ENCODE data around the gene NKX1-1. TPM values are rescaled to one million over a fixed set of nuclear protein-coding genes. Genes with fewer than 3 reads are reported as not detected.
A peak's percentile ranks its signal among the peaks of the same experiment; 100 is the strongest.

NKX1-1 gene
- total RNA-seq, 2 donors from 2014 or later: not detected

DNA sequence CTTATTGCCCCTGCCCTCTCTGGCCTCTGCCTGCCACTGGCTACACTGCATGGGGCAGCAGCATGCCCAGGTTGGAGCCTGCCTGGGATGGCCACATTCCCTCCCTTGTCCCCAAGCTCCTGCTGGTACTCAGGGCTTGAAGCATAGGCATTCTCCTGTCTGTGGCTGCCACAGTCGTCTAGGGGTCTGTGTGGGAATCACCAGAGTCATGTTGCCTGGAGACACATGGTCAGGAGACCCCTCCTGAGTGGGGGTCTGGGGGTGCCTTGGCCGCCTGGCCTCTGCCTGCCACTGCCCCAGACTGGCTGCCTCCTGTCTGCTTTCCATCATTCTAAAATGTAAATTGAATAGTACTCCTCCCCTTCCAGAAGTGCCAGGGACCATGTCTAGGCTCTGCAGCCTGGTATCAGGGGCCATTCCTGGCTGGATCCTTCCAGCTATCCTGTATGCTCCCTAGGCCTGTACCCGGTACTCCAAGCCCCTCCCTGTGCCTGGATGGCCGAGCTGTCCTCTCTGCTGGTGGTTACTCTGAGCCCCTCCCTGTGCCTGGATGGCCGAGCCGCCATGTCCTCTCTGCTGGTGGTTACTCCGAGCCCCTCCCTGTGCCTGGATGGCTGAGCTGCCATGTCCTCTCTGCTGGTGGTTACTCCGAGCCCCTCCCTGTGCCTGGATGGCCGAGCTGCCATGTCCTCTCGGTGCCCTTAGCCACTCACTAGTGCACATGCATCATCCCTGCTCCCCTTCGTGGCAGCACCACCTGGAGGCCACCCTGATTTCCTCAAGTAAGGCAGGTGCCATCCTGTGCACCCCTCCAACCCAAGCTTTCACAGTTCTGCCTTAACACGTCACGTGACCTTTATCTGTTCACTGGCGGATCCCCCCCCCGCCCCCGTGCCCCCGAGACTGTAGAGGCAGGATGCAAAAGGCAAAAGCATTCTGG is 5.5 kb upstream of the NKX1-1 start:
- no peaks in the 10 kb centered on the region for H3K36me3 ChIP-seq
- H3K27me3 ChIP-seq: peaks cover 48% of the 10 kb centered on the region
- H3K27ac ChIP-seq: no peak overlapping the region
- H3K4me1 ChIP-seq: no peaks in the 10 kb centered on the region
- no peaks in the 10 kb centered on the region for H3K9me3 ChIP-seq
- no peak for TF ChIP-seq CTCF (IDR thresholded peaks at IDR 0.05)
- H3K9ac ChIP-seq (ENCODE audit: low read depth in 2 of 2, low read length in 2 of 2): no peak overlapping the region
- DNase-seq: peak; percentile 10
- intact Hi-C loops (cut with DNase I): no loop called here
- no peak overlapping the region for H3K4me3 ChIP-seq

DNA sequence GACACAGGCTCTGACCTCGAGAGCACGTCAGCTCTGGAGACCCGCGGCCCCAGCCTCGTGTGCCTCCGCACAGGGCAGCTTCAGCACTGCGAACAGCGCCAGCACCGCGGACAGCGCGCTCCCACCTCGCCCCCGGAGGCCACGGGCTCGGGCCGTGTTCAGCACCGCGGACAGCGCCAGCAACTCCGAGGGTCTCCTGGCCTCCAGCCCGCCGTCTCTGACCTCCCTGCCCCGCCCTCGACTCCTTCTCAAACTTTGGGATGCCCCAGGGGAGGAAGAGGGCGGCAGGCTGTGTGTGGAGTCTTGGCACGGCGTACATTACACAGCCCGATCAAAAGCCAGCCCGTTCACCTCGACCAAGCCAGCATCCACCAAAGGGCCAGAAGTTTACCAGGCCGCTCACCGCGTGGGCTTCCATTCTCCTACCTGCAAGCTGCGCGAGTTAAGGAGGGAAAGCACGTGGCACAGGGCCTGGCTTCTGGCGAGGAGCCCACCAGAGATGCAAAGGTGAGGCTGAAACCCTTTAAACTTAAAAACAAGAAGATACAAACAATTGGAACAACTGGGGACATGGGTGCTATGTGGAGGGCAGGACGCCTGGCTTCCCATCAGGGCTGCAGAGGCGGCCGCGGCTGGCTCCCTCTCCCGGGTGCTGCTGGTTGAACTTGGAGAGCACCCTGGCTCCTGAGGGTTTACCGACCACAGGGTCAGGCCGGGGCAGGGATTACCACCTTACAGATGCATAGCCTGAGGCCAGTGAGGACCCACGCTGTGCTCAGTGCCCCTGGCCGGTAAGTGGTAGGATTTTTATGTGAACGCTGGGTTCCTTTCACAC is 4.5 kb upstream of the NKX1-1 start:
- H3K9me3 ChIP-seq: no peaks in the 10 kb centered on the region
- peak; percentile 20 for DNase-seq
- peaks cover 58% of the 10 kb centered on the region for H3K27me3 ChIP-seq
- no peak for TF ChIP-seq CTCF (IDR thresholded peaks at IDR 0.05)
- no peak overlapping the region for H3K9ac ChIP-seq (ENCODE audit: low read depth in 2 of 2, low read length in 2 of 2)
- H3K36me3 ChIP-seq: no peaks in the 10 kb centered on the region
- no peaks in the 10 kb centered on the region for H3K4me1 ChIP-seq
- no peak overlapping the region for H3K4me3 ChIP-seq
- no peak overlapping the region for H3K27ac ChIP-seq
- intact Hi-C loops (cut with DNase I): no loop called here

- H3K36me3 ChIP-seq: no peaks in the 10 kb centered on the region
- no peak for TF ChIP-seq CTCF (IDR thresholded peaks at IDR 0.05)
- H3K9ac ChIP-seq (ENCODE audit: low read depth in 2 of 2, low read length in 2 of 2): no peak overlapping the region
- peak; percentile 15 for DNase-seq
- no peaks in the 10 kb centered on the region for H3K4me1 ChIP-seq
- no peak overlapping the region for H3K27ac ChIP-seq
- H3K9me3 ChIP-seq: no peaks in the 10 kb centered on the region
- H3K27me3 ChIP-seq: peaks cover 68% of the 10 kb centered on the region
- H3K4me3 ChIP-seq: no peak overlapping the region
- intact Hi-C loops (cut with DNase I): no loop called here
Observed at GRCh38 chr4:1409491-1410425, 3.5 kb upstream of the NKX1-1 start.

DNA sequence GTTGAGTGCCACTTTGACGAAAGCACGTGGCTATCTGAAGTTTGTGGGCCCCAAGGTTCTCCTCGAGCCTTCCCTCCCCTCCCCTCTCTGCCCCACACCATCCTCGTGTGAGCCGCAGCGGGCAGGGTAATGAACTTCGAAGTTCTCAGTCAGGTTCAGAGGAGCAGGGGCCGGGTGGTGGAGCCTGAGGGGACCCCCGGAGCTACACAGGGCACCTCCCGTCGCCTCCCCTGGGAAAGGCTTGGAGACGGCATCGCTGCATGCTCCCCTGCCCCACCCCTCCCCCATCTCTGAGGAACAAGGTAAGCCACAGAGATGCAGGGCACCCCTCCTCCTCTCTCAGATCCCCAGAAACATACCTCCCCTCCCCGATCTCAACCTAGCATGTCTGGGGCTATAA is 2.8 kb upstream of the NKX1-1 start:
- Histone ChIP-seq H3K4me1 (no peaks in the 10 kb centered on the region), H3K9ac (ENCODE audit: low read depth in 2 of 2, low read length in 2 of 2) (no peak overlapping the region), H3K27me3 (peaks cover 74% of the 10 kb centered on the region), H3K36me3 (no peaks in the 10 kb centered on the region), H3K27ac (no peak overlapping the region), H3K9me3 (no peaks in the 10 kb centered on the region), H3K4me3 (no peak overlapping the region)
- no peak for TF ChIP-seq CTCF (IDR thresholded peaks at IDR 0.05)
- intact Hi-C loops (cut with DNase I): no loop called here
- DNase-seq: no peak

- H3K27ac ChIP-seq: no peak overlapping the region
- no peak for DNase-seq
- H3K9ac ChIP-seq (ENCODE audit: low read depth in 2 of 2, low read length in 2 of 2): no peak overlapping the region
- H3K4me3 ChIP-seq: no peak overlapping the region
- no peak for TF ChIP-seq CTCF (IDR thresholded peaks at IDR 0.05)
- H3K9me3 ChIP-seq: no peaks in the 10 kb centered on the region
- peaks cover 74% of the 10 kb centered on the region for H3K27me3 ChIP-seq
- H3K36me3 ChIP-seq: no peaks in the 10 kb centered on the region
- intact Hi-C loops (cut with DNase I): no loop called here
- H3K4me1 ChIP-seq: no peaks in the 10 kb centered on the region
Observed at GRCh38 chr4:1408418-1408817, 2.2 kb upstream of the NKX1-1 start.
